Neural cell (in vitro differentiated cells): ENCODE measurements around the gene LBH. TPM values are rescaled to one million over a fixed set of nuclear protein-coding genes. Genes with fewer than 3 reads are reported as not detected.

ENCODE experiments used
- H2AFZ ChIP-seq: fragments of 200-600, 300-800 bp; sonication (generic), shearing (Covaris generic); 2 replicates; pipeline ENCODE4 v1.6.0; 2014; ENCODE audit warnings: low read depth, mild to moderate bottlenecking, antibody characterized with exemption, low read length, moderate library complexity
- H3F3A ChIP-seq: fragments of 200-600 bp; shearing (Covaris generic); 2 replicates; pipeline ENCODE4 v1.6.1; 2016; ENCODE audit warnings: mild to moderate bottlenecking, moderate library complexity, mixed read lengths, antibody characterized with exemption, low read length; ENCODE audit not compliant: insufficient read depth, poor library complexity, severe bottlenecking
- H3K27ac ChIP-seq: fragments of 200-600, 300-800 bp; sonication (generic), shearing (Covaris generic); 2 replicates; pipeline ENCODE4 v1.5.1; 2014; ENCODE audit warnings: mild to moderate bottlenecking, low read length, moderate library complexity
- H3K27me3 ChIP-seq: fragments of 300-800, 200-600 bp; sonication (generic), shearing (Covaris generic); 2 replicates; pipeline ENCODE4 v1.6.0; 2014; ENCODE audit warnings: mild to moderate bottlenecking, low read depth, low read length, moderate library complexity; ENCODE audit not compliant: insufficient read depth
- H3K36me3 ChIP-seq: fragments of 300-800, 200-600 bp; sonication (generic), shearing (Covaris generic); 2 replicates; pipeline ENCODE4 v1.5.1; 2014; ENCODE audit warnings: mild to moderate bottlenecking, antibody characterized with exemption, low read length, moderate library complexity; ENCODE audit not compliant: insufficient read depth
- H3K4me2 ChIP-seq: fragments of 300-800, 200-600 bp; sonication (generic), shearing (Covaris generic); 2 replicates; pipeline ENCODE4 v1.6.0; 2014; ENCODE audit warnings: mild to moderate bottlenecking, low read length
- H3K4me3 ChIP-seq: fragments of 300-800, 200-600 bp; sonication (generic), shearing (Covaris generic); 2 replicates; pipeline ENCODE4 v1.5.1; 2014; ENCODE audit warnings: mild to moderate bottlenecking, low read length, moderate library complexity
- H3K79me2 ChIP-seq: fragments of 200-600 bp; shearing (Covaris generic); replicated peaks from 2 replicates; pipeline ENCODE4 v1.6.0; 2014; ENCODE audit warnings: mild to moderate bottlenecking, low read length, moderate library complexity; ENCODE audit not compliant: insufficient read depth
- H3K9ac ChIP-seq: fragments of 300-800, 200-600 bp; sonication (generic), shearing (Covaris generic); 2 replicates; pipeline ENCODE4 v1.6.1; 2016; ENCODE audit warnings: mild to moderate bottlenecking, low read length, mixed read lengths
- H3K9me2 ChIP-seq: fragments of 200-600 bp; shearing (Covaris generic); 2 replicates; pipeline ENCODE4 v1.6.1; 2016; ENCODE audit warnings: mild to moderate bottlenecking, low read length, mixed read lengths; ENCODE audit not compliant: insufficient read depth
- H3K9me3 ChIP-seq: fragments of 200-600, 300-800 bp; sonication (generic), shearing (Covaris generic); 2 replicates; pipeline ENCODE4 v1.6.1; 2016; ENCODE audit warnings: mild to moderate bottlenecking, mixed run types, low read length, moderate library complexity, mixed read lengths
- H4K20me1 ChIP-seq: fragments of 200-600 bp; shearing (Covaris generic); 2 replicates; pipeline ENCODE4 v1.6.1; 2016; ENCODE audit warnings: mild to moderate bottlenecking, mixed run types; ENCODE audit not compliant: insufficient read depth
- EP300 ChIP-seq: fragments of 450-650 bp; conservative IDR thresholded peaks from 2 replicates; pipeline ENCODE4 v1.6.1; 2014; ENCODE audit warnings: antibody characterized with exemption, mild to moderate bottlenecking, moderate library complexity; ENCODE audit not compliant: poor library complexity, severe bottlenecking
- EZH2 ChIP-seq: fragments of 200-600, 300-800 bp; shearing (Covaris generic), sonication (generic); IDR thresholded peaks from 2 replicates; pipeline ENCODE4 v1.6.1; 2014; ENCODE audit warnings: antibody characterized with exemption, low read length, borderline replicate concordance, mild to moderate bottlenecking; ENCODE audit not compliant: insufficient read depth, poor library complexity, severe bottlenecking
- MXI1 ChIP-seq: fragments of 450-650 bp; conservative IDR thresholded peaks from 2 replicates; pipeline ENCODE4 v1.6.1; 2014; ENCODE audit warnings: antibody characterized with exemption, mild to moderate bottlenecking; ENCODE audit not compliant: poor library complexity, severe bottlenecking
- POLR2AphosphoS5 ChIP-seq: IDR thresholded peaks from 2 replicates; pipeline ENCODE4 v1.6.1; 2012
- RAD21 ChIP-seq: fragments of 450-650 bp; conservative IDR thresholded peaks from 2 replicates; pipeline ENCODE4 v1.6.1; 2014; ENCODE audit warnings: antibody characterized with exemption, mild to moderate bottlenecking, moderate library complexity
- REST ChIP-seq: IDR thresholded peaks from 2 replicates; pipeline ENCODE4 v1.6.1; 2012; ENCODE audit warnings: borderline replicate concordance
- TAF1 ChIP-seq: IDR thresholded peaks from 2 replicates; pipeline ENCODE4 v1.6.1; 2012; ENCODE audit warnings: low read depth
- polyA plus RNA-seq: library from polyadenylated mRNA; depleted of rRNA; stranded (reverse); fragments of >200 nt; gene quantifications from 2 replicates; pipeline ENCODE4 v1.2.3, GENCODE V29; 2014
- TF ChIP-seq, protein P1 (sequence below): fragments of 450-650 bp; IDR thresholded peaks from 2 replicates; pipeline ENCODE4 v1.5.1; 2014; ENCODE audit warnings: antibody characterized with exemption, mild to moderate bottlenecking, moderate library complexity; ENCODE audit not compliant: poor library complexity, severe bottlenecking

LBH gene
- polyA plus RNA-seq, 1 donor from 2014 or later, result 345 TPM

- H3K4me3 ChIP-seq, result no peak overlapping the region
- H4K20me1 ChIP-seq, result no peaks in the 10 kb centered on the region
- no peaks in the 10 kb centered on the region for H3K36me3 ChIP-seq
- H3K9me2 ChIP-seq, result no peaks in the 10 kb centered on the region
- H3F3A ChIP-seq, result no peaks in the 10 kb centered on the region
- H3K4me2 ChIP-seq, result no peak overlapping the region
- no peak overlapping the region for H3K27ac ChIP-seq
- H3K9me3 ChIP-seq, result no peaks in the 10 kb centered on the region
- no peaks in the 10 kb centered on the region for H3K79me2 ChIP-seq
- no peak overlapping the region for H3K9ac ChIP-seq
- H3K27me3 ChIP-seq, result no peaks in the 10 kb centered on the region
- TF ChIP-seq MXI1 (no peak), REST (no peak)
- no peak overlapping the region for H2AFZ ChIP-seq
Observed at GRCh38 chr2:30302566-30302965, 71.2 kb downstream of the LBH start.

DNA sequence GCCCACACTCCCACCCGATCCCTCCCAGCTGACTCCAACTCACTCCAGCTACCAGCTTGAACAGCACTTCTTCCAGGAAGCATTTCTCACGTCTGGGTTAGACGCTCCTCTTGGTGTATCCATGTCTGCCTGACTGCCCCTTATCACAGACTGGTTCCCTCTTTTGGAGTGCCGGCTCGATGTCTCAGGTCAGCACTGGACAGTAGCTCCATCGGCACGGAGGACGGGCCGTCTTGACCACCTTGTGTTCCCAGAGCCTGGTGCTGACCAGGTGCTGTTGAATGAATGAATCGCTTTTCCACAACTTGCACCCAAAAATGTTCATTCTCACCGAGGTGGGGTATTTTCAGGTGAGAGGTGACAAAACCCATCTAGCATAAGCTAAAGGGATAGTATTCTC lies 71.8 kb downstream of the LBH start:
- Histone ChIP-seq H3K4me3 (no peak overlapping the region), H4K20me1 (no peaks in the 10 kb centered on the region), H2AFZ (no peak overlapping the region), H3K27ac (no peak overlapping the region), H3K9ac (no peak overlapping the region), H3K9me3 (no peaks in the 10 kb centered on the region), H3K27me3 (no peaks in the 10 kb centered on the region), H3K4me2 (no peak overlapping the region), H3K36me3 (no peaks in the 10 kb centered on the region), H3K79me2 (no peaks in the 10 kb centered on the region), H3F3A (no peaks in the 10 kb centered on the region), H3K9me2 (no peaks in the 10 kb centered on the region)
- TF ChIP-seq TAF1, result no peak
- TF ChIP-seq EP300, result no peak
- TF ChIP-seq REST, result no peak
- TF ChIP-seq EZH2, result no peak
- TF ChIP-seq RAD21, result no peak
- no peak for TF ChIP-seq POLR2AphosphoS5
- TF ChIP-seq, protein P1, sequence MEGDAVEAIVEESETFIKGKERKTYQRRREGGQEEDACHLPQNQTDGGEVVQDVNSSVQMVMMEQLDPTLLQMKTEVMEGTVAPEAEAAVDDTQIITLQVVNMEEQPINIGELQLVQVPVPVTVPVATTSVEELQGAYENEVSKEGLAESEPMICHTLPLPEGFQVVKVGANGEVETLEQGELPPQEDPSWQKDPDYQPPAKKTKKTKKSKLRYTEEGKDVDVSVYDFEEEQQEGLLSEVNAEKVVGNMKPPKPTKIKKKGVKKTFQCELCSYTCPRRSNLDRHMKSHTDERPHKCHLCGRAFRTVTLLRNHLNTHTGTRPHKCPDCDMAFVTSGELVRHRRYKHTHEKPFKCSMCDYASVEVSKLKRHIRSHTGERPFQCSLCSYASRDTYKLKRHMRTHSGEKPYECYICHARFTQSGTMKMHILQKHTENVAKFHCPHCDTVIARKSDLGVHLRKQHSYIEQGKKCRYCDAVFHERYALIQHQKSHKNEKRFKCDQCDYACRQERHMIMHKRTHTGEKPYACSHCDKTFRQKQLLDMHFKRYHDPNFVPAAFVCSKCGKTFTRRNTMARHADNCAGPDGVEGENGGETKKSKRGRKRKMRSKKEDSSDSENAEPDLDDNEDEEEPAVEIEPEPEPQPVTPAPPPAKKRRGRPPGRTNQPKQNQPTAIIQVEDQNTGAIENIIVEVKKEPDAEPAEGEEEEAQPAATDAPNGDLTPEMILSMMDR, result no peak
- TF ChIP-seq MXI1, result no peak
